ENCODE results near the gene BID.

- TF ChIP-seq, protein P1, sequence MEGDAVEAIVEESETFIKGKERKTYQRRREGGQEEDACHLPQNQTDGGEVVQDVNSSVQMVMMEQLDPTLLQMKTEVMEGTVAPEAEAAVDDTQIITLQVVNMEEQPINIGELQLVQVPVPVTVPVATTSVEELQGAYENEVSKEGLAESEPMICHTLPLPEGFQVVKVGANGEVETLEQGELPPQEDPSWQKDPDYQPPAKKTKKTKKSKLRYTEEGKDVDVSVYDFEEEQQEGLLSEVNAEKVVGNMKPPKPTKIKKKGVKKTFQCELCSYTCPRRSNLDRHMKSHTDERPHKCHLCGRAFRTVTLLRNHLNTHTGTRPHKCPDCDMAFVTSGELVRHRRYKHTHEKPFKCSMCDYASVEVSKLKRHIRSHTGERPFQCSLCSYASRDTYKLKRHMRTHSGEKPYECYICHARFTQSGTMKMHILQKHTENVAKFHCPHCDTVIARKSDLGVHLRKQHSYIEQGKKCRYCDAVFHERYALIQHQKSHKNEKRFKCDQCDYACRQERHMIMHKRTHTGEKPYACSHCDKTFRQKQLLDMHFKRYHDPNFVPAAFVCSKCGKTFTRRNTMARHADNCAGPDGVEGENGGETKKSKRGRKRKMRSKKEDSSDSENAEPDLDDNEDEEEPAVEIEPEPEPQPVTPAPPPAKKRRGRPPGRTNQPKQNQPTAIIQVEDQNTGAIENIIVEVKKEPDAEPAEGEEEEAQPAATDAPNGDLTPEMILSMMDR (IDR thresholded peaks at IDR 0.05), result no peak
- no peak for TF ChIP-seq EZH2phosphoT487 (IDR thresholded peaks at IDR 0.05)
- no peak for TF ChIP-seq EZH2 (IDR thresholded peaks at IDR 0.05)
Observed at GRCh38 chr22:17705951-17706900, 68.0 kb downstream of the BID start.

Data from neural progenitor cell (in vitro differentiated cells).